Left lung (tissue), 10 donors: Measurements from ENCODE around the gene YPEL5. TPM values are rescaled to one million over a fixed set of nuclear protein-coding genes. Genes with fewer than 3 reads are reported as not detected.
A peak's percentile ranks its signal among the peaks of the same experiment; 100 is the strongest.

Experiments used
- ATAC-seq: fragments of 200-7000 bp; cut with Tn5 transposase; one replicate; pipeline ENCODE4 v1.9.1; 2020; ENCODE audit warnings: moderate library complexity
- DNase-seq, 4 donors: peaks; one replicate each; pipeline ENCODE4 v3.0.0-alpha.2; 2013 to 2020
- H3K27ac ChIP-seq, 2 donors: fragments of 200-600 bp; sonication (generic) in 1 of 2; one replicate each; pipeline versions ENCODE4 v1.5.0 to v1.8.0; 2020 to 2021
- H3K27me3 ChIP-seq, 2 donors: fragments of 200-600 bp; sonication (generic) in 1 of 2; one replicate each; pipeline versions ENCODE4 v1.5.0 to v1.8.0; 2020 to 2021
- H3K36me3 ChIP-seq, 2 donors: fragments of 200-600 bp; sonication (generic) in 1 of 2; one replicate each; pipeline versions ENCODE4 v1.5.0 to v1.8.0; 2020 to 2021
- H3K4me1 ChIP-seq, 2 donors: fragments of 200-600 bp; one replicate each; pipeline ENCODE4 v1.8.0; 2021
- H3K4me3 ChIP-seq, 2 donors: fragments of 200-600 bp; sonication (generic) in 1 of 2; one replicate each; pipeline versions ENCODE4 v1.5.0 to v1.8.0; 2020 to 2021; ENCODE audit warnings: mild to moderate bottlenecking in 1 of 2
- H3K9me3 ChIP-seq, 2 donors: fragments of 200-600 bp; sonication (generic) in 1 of 2; one replicate each; pipeline versions ENCODE4 v1.5.0 to v1.8.0; 2020 to 2021
- CTCF ChIP-seq, 2 donors: fragments of 200-600 bp; sonication (generic) in 1 of 2; IDR thresholded peaks; one replicate each; pipeline versions ENCODE4 v1.5.0 to v1.8.0; 2021; ENCODE audit warnings: antibody characterized with exemption in 2 of 2
- intact Hi-C, 2 donors: fragments of 100-400 bp; cut with DNase I; formaldehyde crosslinking; loops; one replicate each; pipeline versions ENCODE4 v1.11.2 to v1.14.2; 2022
- polyA plus RNA-seq, 6 donors: library from polyadenylated mRNA; unstranded; fragments of 120-200 nt; gene quantifications; one replicate each; pipeline ENCODE4 v1.2.1, GENCODE V29; 2013; ENCODE audit not compliant: insufficient read length in 6 of 6
- total RNA-seq, 2 donors: library from RNA; stranded (reverse); fragmentation: NEBNext Ultra II Directional; extraction: Animal tissue kit (Norgen Biotek cat#: 25700); gene quantifications; one replicate each; pipeline ENCODE4 v1.2.1, GENCODE V29; 2021
- donor health status: DM: no; HTN: yes; CAD: no.
- donor health status: DM: no; HTN: no; CAD: no.

The YPEL5 gene
- total and polyA plus RNA-seq, 8 donors: 58.5 to 118 (median 95.3) TPM

- ATAC-seq (no peak), DNase-seq (no peak)
- intact Hi-C loops: no loop called here
- Histone ChIP-seq H3K9me3 (no peaks in the 10 kb centered on the region), H3K4me1 (peaks cover 29 to 61% of the 10 kb centered on the region in 2 donors), H3K4me3 (no peak overlapping the region), H3K36me3 (peaks cover 0 to 7% of the 10 kb centered on the region in 2 donors), H3K27me3 (no peaks in the 10 kb centered on the region), H3K27ac (peak overlapping the region in 1 of 2 donors; percentile 99)
- no peak for TF ChIP-seq CTCF (IDR thresholded peaks at IDR 0.05)
Measured at GRCh38 chr2:30149976-30150375, 3.2 kb downstream of the YPEL5 start.

GRCh38 chr2:30150786-30151185 lies 4.0 kb downstream of the YPEL5 start:
- no peak for TF ChIP-seq CTCF (IDR thresholded peaks at IDR 0.05)
- no peaks in the 10 kb centered on the region for H3K9me3 ChIP-seq
- peaks cover 0 to 7% of the 10 kb centered on the region in 2 donors for H3K36me3 ChIP-seq
- no peak overlapping the region for H3K4me3 ChIP-seq
- ATAC-seq (no peak), DNase-seq (no peak)
- peak overlapping the region in 1 of 2 donors; percentile 99 for H3K27ac ChIP-seq
- intact Hi-C loops: no loop called here
- H3K27me3 ChIP-seq: no peaks in the 10 kb centered on the region
- H3K4me1 ChIP-seq: peaks cover 29 to 65% of the 10 kb centered on the region in 2 donors

- intact Hi-C loops: no loop called here
- Histone ChIP-seq H3K4me1 (peaks cover 29 to 61% of the 10 kb centered on the region in 2 donors), H3K9me3 (no peaks in the 10 kb centered on the region), H3K27ac (no peak overlapping the region), H3K36me3 (peaks cover 0 to 17% of the 10 kb centered on the region in 2 donors), H3K4me3 (no peak overlapping the region), H3K27me3 (no peaks in the 10 kb centered on the region)
- TF ChIP-seq CTCF (IDR thresholded peaks at IDR 0.05): no peak
- ATAC-seq: no peak
- DNase-seq: no peak
Measured at GRCh38 chr2:30152385-30152784, 5.6 kb downstream of the YPEL5 start.

- Histone ChIP-seq H3K27me3 (no peaks in the 10 kb centered on the region), H3K9me3 (no peaks in the 10 kb centered on the region), H3K4me3 (no peak overlapping the region), H3K27ac (no peak overlapping the region), H3K4me1 (peaks cover 7 to 37% of the 10 kb centered on the region in 2 donors), H3K36me3 (peaks cover 0 to 45% of the 10 kb centered on the region in 2 donors)
- no peak for TF ChIP-seq CTCF (IDR thresholded peaks at IDR 0.05)
- ATAC-seq (no peak), DNase-seq (no peak)
- intact Hi-C loops: no loop called here
Measured at GRCh38 chr2:30155202-30155601, 8.4 kb downstream of the YPEL5 start.

GRCh38 chr2:30155889-30156658 lies 9.3 kb downstream of the YPEL5 start:
- H3K27ac ChIP-seq: no peak overlapping the region
- no peak overlapping the region for H3K4me3 ChIP-seq
- peak; percentile 26 for ATAC-seq
- no peaks in the 10 kb centered on the region for H3K9me3 ChIP-seq
- no peak for DNase-seq
- TF ChIP-seq CTCF (IDR thresholded peaks at IDR 0.05): no peak
- H3K4me1 ChIP-seq: peaks cover 0 to 28% of the 10 kb centered on the region in 2 donors
- peaks cover 0 to 47% of the 10 kb centered on the region in 2 donors for H3K36me3 ChIP-seq
- no peaks in the 10 kb centered on the region for H3K27me3 ChIP-seq
- intact Hi-C loops: no loop called here
